Left lung (tissue), 10 donors: ENCODE data around the gene EPYC. TPM values are rescaled to one million over a fixed set of nuclear protein-coding genes. Genes with fewer than 3 reads are reported as not detected.
A peak's percentile ranks its signal among the peaks of the same experiment; 100 is the strongest.

Source experiments
- ATAC-seq: fragments of 200-7000 bp; cut with Tn5 transposase; one replicate; pipeline ENCODE4 v1.9.1; 2020; ENCODE audit warnings: moderate library complexity
- DNase-seq, 4 donors: peaks; one replicate each; pipeline ENCODE4 v3.0.0-alpha.2; 2013 to 2020
- H3K27ac ChIP-seq, 2 donors: fragments of 200-600 bp; sonication (generic) in 1 of 2; one replicate each; pipeline versions ENCODE4 v1.5.0 to v1.8.0; 2020 to 2021
- H3K27me3 ChIP-seq, 2 donors: fragments of 200-600 bp; sonication (generic) in 1 of 2; one replicate each; pipeline versions ENCODE4 v1.5.0 to v1.8.0; 2020 to 2021
- H3K36me3 ChIP-seq, 2 donors: fragments of 200-600 bp; sonication (generic) in 1 of 2; one replicate each; pipeline versions ENCODE4 v1.5.0 to v1.8.0; 2020 to 2021
- H3K4me1 ChIP-seq, 2 donors: fragments of 200-600 bp; one replicate each; pipeline ENCODE4 v1.8.0; 2021
- H3K4me3 ChIP-seq, 2 donors: fragments of 200-600 bp; sonication (generic) in 1 of 2; one replicate each; pipeline versions ENCODE4 v1.5.0 to v1.8.0; 2020 to 2021; ENCODE audit warnings: mild to moderate bottlenecking in 1 of 2
- H3K9me3 ChIP-seq, 2 donors: fragments of 200-600 bp; sonication (generic) in 1 of 2; one replicate each; pipeline versions ENCODE4 v1.5.0 to v1.8.0; 2020 to 2021
- intact Hi-C, 2 donors: fragments of 100-400 bp; cut with DNase I; formaldehyde crosslinking; loops; one replicate each; pipeline versions ENCODE4 v1.11.2 to v1.14.2; 2022
- polyA plus RNA-seq, 6 donors: library from polyadenylated mRNA; unstranded; fragments of 120-200 nt; gene quantifications; one replicate each; pipeline ENCODE4 v1.2.1, GENCODE V29; 2013; ENCODE audit not compliant: insufficient read length in 6 of 6
- total RNA-seq, 2 donors: library from RNA; stranded (reverse); fragmentation: NEBNext Ultra II Directional; extraction: Animal tissue kit (Norgen Biotek cat#: 25700); gene quantifications; one replicate each; pipeline ENCODE4 v1.2.1, GENCODE V29; 2021
- TF ChIP-seq, protein P1 (sequence below), 2 donors: fragments of 200-600 bp; sonication (generic) in 1 of 2; IDR thresholded peaks; one replicate each; pipeline versions ENCODE4 v1.5.0 to v1.8.0; 2021; ENCODE audit warnings: antibody characterized with exemption in 2 of 2
- donor health status: DM: no; HTN: yes; CAD: no.
- donor health status: DM: no; HTN: no; CAD: no.

EPYC gene
- total and polyA plus RNA-seq, 8 donors = 0.13 to 0.47 (median 0.15) TPM; not detected in 5

DNA sequence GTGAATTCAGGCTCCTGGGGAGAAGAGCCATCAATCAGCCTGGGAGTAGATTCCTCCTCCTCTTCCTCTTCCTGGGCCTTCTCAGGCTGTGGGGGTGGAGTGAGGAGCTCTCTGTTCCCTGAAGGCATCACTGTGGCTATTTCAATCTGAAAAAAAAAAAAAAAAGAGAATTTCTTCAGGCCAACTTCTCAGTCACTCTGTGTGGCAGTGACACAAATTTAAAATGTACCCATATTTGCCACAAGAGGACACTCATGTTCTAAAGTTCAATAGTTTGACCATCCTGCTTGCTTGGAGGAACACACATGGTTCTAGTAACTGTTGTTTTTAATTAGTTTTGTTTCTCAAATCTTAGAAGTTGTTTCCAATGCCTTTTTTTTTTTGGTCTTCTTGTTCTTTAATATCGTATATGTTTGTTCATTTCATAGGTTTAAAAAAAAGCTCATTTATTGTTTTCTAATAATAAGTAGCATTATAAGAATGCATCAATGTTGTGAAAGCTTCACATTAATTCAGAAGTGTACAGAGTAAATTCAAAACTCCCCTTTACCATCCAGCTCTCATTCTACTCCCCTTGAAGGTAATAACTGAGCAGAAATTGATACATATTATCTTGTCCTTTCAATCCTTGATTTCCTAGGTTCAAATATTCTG is 26.5 kb downstream of the EPYC start:
- TF ChIP-seq, protein P1, sequence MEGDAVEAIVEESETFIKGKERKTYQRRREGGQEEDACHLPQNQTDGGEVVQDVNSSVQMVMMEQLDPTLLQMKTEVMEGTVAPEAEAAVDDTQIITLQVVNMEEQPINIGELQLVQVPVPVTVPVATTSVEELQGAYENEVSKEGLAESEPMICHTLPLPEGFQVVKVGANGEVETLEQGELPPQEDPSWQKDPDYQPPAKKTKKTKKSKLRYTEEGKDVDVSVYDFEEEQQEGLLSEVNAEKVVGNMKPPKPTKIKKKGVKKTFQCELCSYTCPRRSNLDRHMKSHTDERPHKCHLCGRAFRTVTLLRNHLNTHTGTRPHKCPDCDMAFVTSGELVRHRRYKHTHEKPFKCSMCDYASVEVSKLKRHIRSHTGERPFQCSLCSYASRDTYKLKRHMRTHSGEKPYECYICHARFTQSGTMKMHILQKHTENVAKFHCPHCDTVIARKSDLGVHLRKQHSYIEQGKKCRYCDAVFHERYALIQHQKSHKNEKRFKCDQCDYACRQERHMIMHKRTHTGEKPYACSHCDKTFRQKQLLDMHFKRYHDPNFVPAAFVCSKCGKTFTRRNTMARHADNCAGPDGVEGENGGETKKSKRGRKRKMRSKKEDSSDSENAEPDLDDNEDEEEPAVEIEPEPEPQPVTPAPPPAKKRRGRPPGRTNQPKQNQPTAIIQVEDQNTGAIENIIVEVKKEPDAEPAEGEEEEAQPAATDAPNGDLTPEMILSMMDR (IDR thresholded peaks at IDR 0.05) = peak in 1 of 2 donors; percentile 47
- H3K4me3 ChIP-seq = no peak overlapping the region
- ATAC-seq (peak; percentile 92), DNase-seq (peak in 1 of 4 donors; percentile 77)
- no peaks in the 10 kb centered on the region for H3K36me3 ChIP-seq
- H3K27ac ChIP-seq = peak overlapping the region in 1 of 2 donors; percentile 17
- H3K27me3 ChIP-seq = no peaks in the 10 kb centered on the region
- intact Hi-C loops = loop anchor here in 1 of 2 donors (10.0 kb wide), 1 partner anchor 377 kb away; no protein-coding TSS in a partner anchor
- no peaks in the 10 kb centered on the region for H3K4me1 ChIP-seq
- no peaks in the 10 kb centered on the region for H3K9me3 ChIP-seq

DNA sequence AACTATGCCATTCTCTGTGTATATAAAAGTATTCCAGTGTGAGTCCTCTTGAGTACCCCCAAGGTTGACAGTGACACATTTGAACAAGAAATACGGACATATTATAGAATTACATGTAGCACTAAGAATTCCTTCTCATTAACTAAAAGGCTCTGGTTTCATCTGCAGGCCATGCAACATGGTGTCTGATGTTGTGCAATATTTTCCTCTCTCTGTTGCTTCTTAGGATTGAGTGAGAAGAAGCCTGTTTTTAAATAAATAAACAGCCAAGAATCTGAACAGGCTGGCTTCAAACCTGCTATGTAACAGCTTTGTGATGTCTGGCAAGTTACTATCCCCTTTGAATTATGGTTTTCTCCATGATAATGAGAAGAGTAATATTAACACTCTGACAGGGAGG is 27.5 kb downstream of the EPYC start:
- ATAC-seq = no peak
- Histone ChIP-seq H3K36me3 (no peaks in the 10 kb centered on the region), H3K27me3 (no peaks in the 10 kb centered on the region), H3K4me1 (no peaks in the 10 kb centered on the region), H3K9me3 (no peaks in the 10 kb centered on the region), H3K27ac (peak overlapping the region in 1 of 2 donors; percentile 5), H3K4me3 (no peak overlapping the region)
- no peak for DNase-seq
- intact Hi-C loops = loop anchor here in 1 of 2 donors (10.0 kb wide), 1 partner anchor 378 kb away; no protein-coding TSS in a partner anchor
- TF ChIP-seq, protein P1 (IDR thresholded peaks at IDR 0.05) = no peak

DNA sequence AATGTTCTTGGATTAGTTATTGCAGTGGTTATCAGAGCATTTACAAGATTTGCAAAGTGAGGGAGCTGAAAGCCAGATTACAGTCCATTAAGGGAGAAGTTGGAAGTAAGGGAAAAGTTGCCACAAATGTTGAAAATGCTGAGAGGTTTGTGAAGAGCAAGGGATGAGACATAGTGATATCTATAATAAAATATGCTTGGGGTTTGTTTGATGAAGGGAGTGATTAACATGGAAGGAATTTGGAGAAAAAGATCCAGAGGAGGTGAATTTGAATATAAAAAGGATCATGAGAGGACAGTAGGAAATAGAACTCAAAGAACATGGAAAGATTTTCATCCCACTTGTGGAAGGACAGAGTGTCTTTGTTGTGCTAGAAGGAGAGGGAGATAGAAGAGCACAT is 30.5 kb downstream of the EPYC start:
- DNase-seq (no peak), ATAC-seq (no peak)
- TF ChIP-seq, protein P1 (IDR thresholded peaks at IDR 0.05) = no peak
- Histone ChIP-seq H3K27me3 (no peaks in the 10 kb centered on the region), H3K4me3 (no peak overlapping the region), H3K36me3 (no peaks in the 10 kb centered on the region), H3K9me3 (no peaks in the 10 kb centered on the region), H3K4me1 (no peaks in the 10 kb centered on the region), H3K27ac (no peak overlapping the region)
- intact Hi-C loops = loop anchor here in 1 of 2 donors (10.0 kb wide), 1 partner anchor 381 kb away; no protein-coding TSS in a partner anchor

DNA sequence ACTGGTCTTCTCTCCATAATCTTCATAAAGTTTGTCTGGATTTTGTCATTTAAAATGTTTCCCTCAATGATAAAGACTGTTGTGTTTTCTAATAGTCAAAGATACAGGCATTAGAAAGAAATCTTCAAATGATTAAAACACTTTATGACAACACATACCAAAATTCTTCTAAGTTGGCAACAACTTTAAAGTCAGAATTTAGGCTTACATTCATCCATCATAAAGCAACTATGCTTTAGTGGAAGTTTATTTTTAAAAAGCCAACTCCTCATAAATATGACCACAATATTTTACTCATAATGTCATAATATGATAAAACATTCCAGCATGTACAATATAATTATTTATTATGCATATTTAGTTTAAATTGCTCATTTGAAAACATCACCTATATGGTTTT is 32.5 kb downstream of the EPYC start:
- DNase-seq (no peak), ATAC-seq (no peak)
- H3K27me3 ChIP-seq = no peaks in the 10 kb centered on the region
- H3K9me3 ChIP-seq = no peaks in the 10 kb centered on the region
- no peaks in the 10 kb centered on the region for H3K4me1 ChIP-seq
- no peak overlapping the region for H3K4me3 ChIP-seq
- TF ChIP-seq, protein P1 (IDR thresholded peaks at IDR 0.05) = no peak
- no peak overlapping the region for H3K27ac ChIP-seq
- intact Hi-C loops = loop anchor here in 1 of 2 donors (10.0 kb wide), 1 partner anchor 383 kb away; no protein-coding TSS in a partner anchor
- no peaks in the 10 kb centered on the region for H3K36me3 ChIP-seq

DNA sequence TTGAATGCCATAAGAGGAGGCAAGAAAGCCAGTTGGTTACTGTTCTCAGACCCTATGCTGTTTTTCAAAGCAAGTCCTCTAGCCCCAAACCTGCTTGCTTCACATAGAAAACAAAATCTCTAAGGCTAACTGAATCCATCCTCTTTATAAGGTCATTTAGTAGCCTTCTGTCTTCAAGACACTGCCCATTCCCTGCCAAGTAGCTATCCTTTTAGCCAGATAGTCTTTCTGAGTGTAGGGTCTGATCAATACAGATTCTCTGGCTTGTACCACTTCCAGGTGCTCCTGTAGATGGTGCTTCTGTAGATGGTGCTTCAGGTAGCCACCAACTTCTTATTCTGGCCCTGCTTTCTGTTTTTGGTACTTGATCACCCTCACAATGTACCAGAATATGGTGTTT is 33.9 kb downstream of the EPYC start:
- no peak for ATAC-seq
- DNase-seq = no peak
- Histone ChIP-seq H3K4me1 (no peaks in the 10 kb centered on the region), H3K4me3 (no peak overlapping the region), H3K27ac (no peak overlapping the region), H3K36me3 (no peaks in the 10 kb centered on the region), H3K27me3 (no peaks in the 10 kb centered on the region), H3K9me3 (no peaks in the 10 kb centered on the region)
- intact Hi-C loops = loop anchor here in 1 of 2 donors (10.0 kb wide), 1 partner anchor 384 kb away; no protein-coding TSS in a partner anchor
- TF ChIP-seq, protein P1 (IDR thresholded peaks at IDR 0.05) = no peak
